ENCODE measurements around the gene C9. TPM values are rescaled to one million over a fixed set of nuclear protein-coding genes. Genes with fewer than 3 reads are reported as not detected.
"Not testable (repeated sequence)": the region's sequence is repeated elsewhere in the genome, so short reads cannot be mapped to it uniquely, and the experiment has no call there.

C9 gene
- not detected for polyA plus RNA-seq (2012; ENCODE audit: missing spikeins)

GRCh38 chr5:39364367-39364766 is at the start of gene C9:
Gene C9 (minus strand): TSS chr5:39364495. CDS start chr5:39364464, 31 bp downstream.
- DNase-seq (ENCODE audit: insufficient read length) (no peak), FAIRE-seq (no peak)
- no peak for TF ChIP-seq TAF1 (IDR thresholded peaks at IDR 0.05; ENCODE audit: borderline replicate concordance, low read depth, low read length)
- no peak for TF ChIP-seq POLR2AphosphoS5 (IDR thresholded peaks at IDR 0.05; ENCODE audit: low read depth, low read length)

GRCh38 chr5:39413771-39414170 is 49.5 kb upstream of the C9 start:
- no peak for DNase-seq (ENCODE audit: insufficient read length)

GRCh38 chr5:39412721-39413394 is 48.6 kb upstream of the C9 start:
- TF ChIP-seq POLR2A (IDR thresholded peaks at IDR 0.05; ENCODE audit: low read depth, low read length) (no peak), TAF1 (IDR thresholded peaks at IDR 0.05; ENCODE audit: borderline replicate concordance, low read depth, low read length) (no peak), POLR2AphosphoS5 (IDR thresholded peaks at IDR 0.05; ENCODE audit: low read depth, low read length) (no peak)
- DNase-seq (ENCODE audit: insufficient read length) = no peak
- no peak for FAIRE-seq

More at GRCh38 chr5:39413771-39414170, 49.5 kb upstream of the C9 start:
- TF ChIP-seq POLR2A (IDR thresholded peaks at IDR 0.05; ENCODE audit: low read depth, low read length) = no peak
- no peak for TF ChIP-seq POLR2AphosphoS5 (IDR thresholded peaks at IDR 0.05; ENCODE audit: low read depth, low read length)
- TF ChIP-seq TAF1 (IDR thresholded peaks at IDR 0.05; ENCODE audit: borderline replicate concordance, low read depth, low read length) = no peak
- no peak for FAIRE-seq

- TF ChIP-seq POLR2A (IDR thresholded peaks at IDR 0.05; ENCODE audit: low read depth, low read length) = no peak
- TF ChIP-seq POLR2AphosphoS5 (IDR thresholded peaks at IDR 0.05; ENCODE audit: low read depth, low read length) = no peak
- no peak for TF ChIP-seq TAF1 (IDR thresholded peaks at IDR 0.05; ENCODE audit: borderline replicate concordance, low read depth, low read length)
- DNase-seq (ENCODE audit: insufficient read length) (no peak), FAIRE-seq (no peak)
These were observed 47.7 kb upstream of the C9 start for GRCh38 chr5:39411985-39412384.

GRCh38 chr5:39411061-39411460 is 46.8 kb upstream of the C9 start:
- DNase-seq (ENCODE audit: insufficient read length) = no peak
- FAIRE-seq = no peak
- TF ChIP-seq TAF1 (IDR thresholded peaks at IDR 0.05; ENCODE audit: borderline replicate concordance, low read depth, low read length) (no peak), POLR2AphosphoS5 (IDR thresholded peaks at IDR 0.05; ENCODE audit: low read depth, low read length) (no peak), POLR2A (IDR thresholded peaks at IDR 0.05; ENCODE audit: low read depth, low read length) (no peak)

GRCh38 chr5:39409033-39409432 is 44.7 kb upstream of the C9 start:
- TF ChIP-seq TAF1 (IDR thresholded peaks at IDR 0.05; ENCODE audit: borderline replicate concordance, low read depth, low read length) (no peak), POLR2A (IDR thresholded peaks at IDR 0.05; ENCODE audit: low read depth, low read length) (no peak), POLR2AphosphoS5 (IDR thresholded peaks at IDR 0.05; ENCODE audit: low read depth, low read length) (no peak)
- FAIRE-seq = no peak

GRCh38 chr5:39405083-39405843 is 41.0 kb upstream of the C9 start:
- no peak for FAIRE-seq
- no peak for DNase-seq (ENCODE audit: insufficient read length)
- no peak for TF ChIP-seq POLR2A (IDR thresholded peaks at IDR 0.05; ENCODE audit: low read depth, low read length)
- no peak for TF ChIP-seq TAF1 (IDR thresholded peaks at IDR 0.05; ENCODE audit: borderline replicate concordance, low read depth, low read length)
- no peak for TF ChIP-seq POLR2AphosphoS5 (IDR thresholded peaks at IDR 0.05; ENCODE audit: low read depth, low read length)

More at GRCh38 chr5:39409033-39409432, 44.7 kb upstream of the C9 start:
- no peak for DNase-seq (ENCODE audit: insufficient read length)

- not testable (repeated sequence) for FAIRE-seq; DNase-seq (ENCODE audit: insufficient read length)
These were observed 39.5 kb upstream of the C9 start for GRCh38 chr5:39403761-39404160.

GRCh38 chr5:39402140-39402539 is 37.8 kb upstream of the C9 start:
- not testable (repeated sequence) for FAIRE-seq; DNase-seq (ENCODE audit: insufficient read length)

GRCh38 chr5:39400713-39401578 is 36.7 kb upstream of the C9 start:
- FAIRE-seq (no peak), DNase-seq (ENCODE audit: insufficient read length) (no peak)
- TF ChIP-seq TAF1 (IDR thresholded peaks at IDR 0.05; ENCODE audit: borderline replicate concordance, low read depth, low read length) = no peak
- no peak for TF ChIP-seq POLR2AphosphoS5 (IDR thresholded peaks at IDR 0.05; ENCODE audit: low read depth, low read length)
- TF ChIP-seq POLR2A (IDR thresholded peaks at IDR 0.05; ENCODE audit: low read depth, low read length) = no peak

- no peak for FAIRE-seq
- TF ChIP-seq TAF1 (IDR thresholded peaks at IDR 0.05; ENCODE audit: borderline replicate concordance, low read depth, low read length) = no peak
- no peak for TF ChIP-seq POLR2AphosphoS5 (IDR thresholded peaks at IDR 0.05; ENCODE audit: low read depth, low read length)
- TF ChIP-seq POLR2A (IDR thresholded peaks at IDR 0.05; ENCODE audit: low read depth, low read length) = no peak
These were observed 35.1 kb upstream of the C9 start for GRCh38 chr5:39399135-39400036.

More at GRCh38 chr5:39399135-39400036, 35.1 kb upstream of the C9 start:
- DNase-seq (ENCODE audit: insufficient read length) = no peak
